GM12891 (cell line): ENCODE measurements around the gene MAD1L1.

Experiments
- DNase-seq: peaks from one replicate; pipeline ENCODE4 v3.0.0; 2011; ENCODE audit warnings: low spot score; ENCODE audit not compliant: insufficient read length
- FAIRE-seq: peaks from 2 replicates; lab custom pipeline; 2011; peaks lifted over from hg19 to GRCh38; lab: Jason Lieb, UNC
- PAX5 ChIP-seq: IDR thresholded peaks from 2 replicates; pipeline ENCODE4 v1.6.1; 2011; ENCODE audit warnings: low read length, moderate library complexity, mild to moderate bottlenecking; ENCODE audit not compliant: insufficient read depth, severe bottlenecking
- POLR2A ChIP-seq: IDR thresholded peaks from 2 replicates; pipeline ENCODE4 v1.6.1; 2011; ENCODE audit warnings: low read depth, low read length, control low read depth
- POLR2AphosphoS5 ChIP-seq: IDR thresholded peaks from 2 replicates; pipeline ENCODE4 v1.6.1; 2011; ENCODE audit warnings: low read depth, low read length, control low read depth
- POU2F2 ChIP-seq: IDR thresholded peaks from 2 replicates; pipeline ENCODE4 v1.6.1; 2011; ENCODE audit warnings: low read depth, mild to moderate bottlenecking, control low read depth, low read length, moderate library complexity
- SPI1 ChIP-seq: IDR thresholded peaks from 2 replicates; pipeline ENCODE4 v1.6.1; 2011; ENCODE audit warnings: low read depth, low read length, control low read depth
- TAF1 ChIP-seq: IDR thresholded peaks from 2 replicates; pipeline ENCODE4 v1.6.1; 2011; ENCODE audit warnings: low read depth, low read length, control low read depth

The MAD1L1 gene

GRCh38 chr7:2094454-2095045 lies 138.2 kb downstream of the MAD1L1 start:
- TF ChIP-seq POLR2A, result no peak
- no peak for TF ChIP-seq POU2F2
- no peak for TF ChIP-seq PAX5
- TF ChIP-seq POLR2AphosphoS5, result no peak
- no peak for TF ChIP-seq SPI1
- TF ChIP-seq TAF1, result no peak
- no peak for FAIRE-seq
- DNase-seq, result no peak

GRCh38 chr7:2093843-2094220 lies 138.9 kb downstream of the MAD1L1 start:
- DNase-seq (no peak), FAIRE-seq (no peak)
- TF ChIP-seq POLR2AphosphoS5 (no peak), POLR2A (no peak), POU2F2 (no peak), PAX5 (no peak)

- DNase-seq (no peak), FAIRE-seq (no peak)
- TF ChIP-seq PAX5 (no peak), SPI1 (0 out of 2 replicates have a peak, but pooled peaks have one; percentile 19)
These were observed 139.4 kb downstream of the MAD1L1 start for GRCh38 chr7:2093215-2093842.

- no peak for FAIRE-seq
- no peak for DNase-seq
- TF ChIP-seq POLR2AphosphoS5, result no peak
- no peak for TF ChIP-seq TAF1
- no peak for TF ChIP-seq POU2F2
- no peak for TF ChIP-seq PAX5
- no peak for TF ChIP-seq POLR2A
- TF ChIP-seq SPI1, result no peak
These were observed 140.5 kb downstream of the MAD1L1 start for GRCh38 chr7:2092279-2092678.

- DNase-seq (no peak), FAIRE-seq (no peak)
- TF ChIP-seq PAX5 (no peak), TAF1 (no peak), POU2F2 (no peak), POLR2AphosphoS5 (no peak), POLR2A (no peak), SPI1 (no peak)
These were observed 141.9 kb downstream of the MAD1L1 start for GRCh38 chr7:2090526-2091520.

GRCh38 chr7:2088801-2089200 lies 143.9 kb downstream of the MAD1L1 start:
- DNase-seq (no peak), FAIRE-seq (no peak)
- TF ChIP-seq POLR2A (no peak), TAF1 (no peak), POU2F2 (no peak), POLR2AphosphoS5 (no peak)

GRCh38 chr7:2087744-2088143 lies 145.0 kb downstream of the MAD1L1 start:
- no peak for FAIRE-seq
- TF ChIP-seq TAF1 (no peak), SPI1 (peak; percentile 56; the same call in 1 of the 2 replicates), POLR2A (no peak), POLR2AphosphoS5 (no peak)
- no peak for DNase-seq

GRCh38 chr7:2086229-2086628 lies 146.5 kb downstream of the MAD1L1 start:
- TF ChIP-seq POLR2AphosphoS5 (no peak), POLR2A (no peak), SPI1 (no peak), POU2F2 (no peak), PAX5 (no peak), TAF1 (no peak)
- DNase-seq (no peak), FAIRE-seq (no peak)

- DNase-seq, result no peak
- FAIRE-seq, result no peak
These were observed 146.9 kb downstream of the MAD1L1 start for GRCh38 chr7:2085804-2086203.

More at GRCh38 chr7:2085804-2086203, 146.9 kb downstream of the MAD1L1 start:
- TF ChIP-seq TAF1, result no peak
- TF ChIP-seq SPI1, result no peak
- TF ChIP-seq POLR2AphosphoS5, result no peak
- TF ChIP-seq PAX5, result no peak
